Right ventricle myocardium superior (tissue), 1 donor: ENCODE measurements around the gene PAQR3. TPM values are rescaled to one million over a fixed set of nuclear protein-coding genes. Genes with fewer than 3 reads are reported as not detected.

Source experiments
- ATAC-seq: fragments of 200-7000 bp; cut with Tn5 transposase; one replicate; pipeline ENCODE4 v1.9.1; 2020; ENCODE audit warnings: mild to moderate bottlenecking; ENCODE audit not compliant: poor library complexity
- DNase-seq: peaks from one replicate; pipeline ENCODE4 v3.0.0-alpha.2; 2020
- intact Hi-C: fragments of 100-400 bp; cut with DNase I; formaldehyde crosslinking; loops from one replicate; pipeline ENCODE4 v1.11.2; 2022
- long read RNA-seq: library from polyadenylated mRNA; unstranded; transcript quantifications from one replicate; pipeline ENCODE4 v2.0.0, GENCODE V29; 2021
- total RNA-seq: library from RNA; stranded (reverse); fragmentation: NEBNext Ultra II Directional; extraction: Animal tissue kit (Norgen Biotek cat#: 25700); gene quantifications from one replicate; pipeline ENCODE4 v1.2.1, GENCODE V29; 2021
- donor health status: DM: no; HTN: yes; CAD: no; lungs with severe emphysema.

Gene PAQR3
- total RNA-seq, result 6.9 TPM
- long read RNA-seq, full-length matches to known transcripts, result 19 of 19 reads
- long read RNA-seq, partial matches to known transcripts, result 0 of 19 reads
- long read RNA-seq, other reads (novel, unspliced or antisense), result 0 of 19 reads

- peak; percentile 94 for DNase-seq
- intact Hi-C loops, result no loop called here
- peak; percentile 100 for ATAC-seq
Measured at GRCh38 chr4:78938868-78939666, at the start of gene PAQR3. PAQR3 (minus strand) TSS chr4:78939438; CDS start chr4:78939224, 214 bp downstream.

GRCh38 chr4:78987683-78988082, 48.4 kb upstream of the PAQR3 start:
- ATAC-seq (no peak), DNase-seq (no peak)
- intact Hi-C loops, result no loop called here

- DNase-seq (no peak), ATAC-seq (no peak)
- intact Hi-C loops, result no loop called here
Measured at GRCh38 chr4:78984593-78984992, 45.4 kb upstream of the PAQR3 start.

- no peak for DNase-seq
- intact Hi-C loops, result no loop called here
- ATAC-seq, result no peak
Measured at GRCh38 chr4:78975865-78976264, 36.6 kb upstream of the PAQR3 start.

GRCh38 chr4:78971776-78972175, 32.5 kb upstream of the PAQR3 start:
- ATAC-seq, result no peak
- DNase-seq, result no peak
- intact Hi-C loops, result no loop called here

- DNase-seq (no peak), ATAC-seq (peak; percentile 92)
- intact Hi-C loops, result no loop called here
Measured at GRCh38 chr4:78971326-78971725, 32.1 kb upstream of the PAQR3 start.

- ATAC-seq (peak; percentile 75), DNase-seq (no peak)
- intact Hi-C loops, result no loop called here
Measured at GRCh38 chr4:78962597-78963115, 23.4 kb upstream of the PAQR3 start.

GRCh38 chr4:78960926-78961325, 21.7 kb upstream of the PAQR3 start:
- intact Hi-C loops, result no loop called here
- ATAC-seq (no peak), DNase-seq (no peak)

- intact Hi-C loops, result loop anchor here (10.0 kb wide), 2 partner anchors 1248 to 1378 kb away; partner anchors contain the start of gene CFAP299
- DNase-seq, result no peak
- no peak for ATAC-seq
Measured at GRCh38 chr4:78956975-78957374, 17.7 kb upstream of the PAQR3 start.

- ATAC-seq (no peak), DNase-seq (no peak)
- intact Hi-C loops, result loop anchor here (10.0 kb wide), 2 partner anchors 1251 to 1381 kb away; partner anchors contain the start of gene CFAP299
Measured at GRCh38 chr4:78953769-78954666, 14.8 kb upstream of the PAQR3 start.

- intact Hi-C loops, result loop anchor here (10.0 kb wide), 2 partner anchors 1252 to 1382 kb away; partner anchors contain the start of gene CFAP299
- ATAC-seq (peak; percentile 39), DNase-seq (no peak)
Measured at GRCh38 chr4:78953231-78953630, 14.0 kb upstream of the PAQR3 start.

GRCh38 chr4:78951862-78952472, 12.7 kb upstream of the PAQR3 start:
- intact Hi-C loops, result loop anchor here (10.0 kb wide), 2 partner anchors 1253 to 1383 kb away; partner anchors contain the start of gene CFAP299
- ATAC-seq (peak; percentile 85), DNase-seq (no peak)

GRCh38 chr4:78949735-78950134, 10.5 kb upstream of the PAQR3 start:
- intact Hi-C loops, result loop anchor here (10.0 kb wide), 2 partner anchors 1255 to 1385 kb away; partner anchors contain the start of gene CFAP299
- no peak for ATAC-seq
- no peak for DNase-seq

GRCh38 chr4:78945651-78946179, 6.5 kb upstream of the PAQR3 start:
- intact Hi-C loops, result no loop called here
- DNase-seq (no peak), ATAC-seq (no peak)

- no peak for ATAC-seq
- intact Hi-C loops, result no loop called here
- no peak for DNase-seq
Measured at GRCh38 chr4:78944381-78944780, 5.1 kb upstream of the PAQR3 start.

GRCh38 chr4:78940752-78941151, 1.5 kb upstream of the PAQR3 start:
- no peak for DNase-seq
- no peak for ATAC-seq
- intact Hi-C loops, result no loop called here

GRCh38 chr4:78939667-78940008, 400 bp upstream of the PAQR3 start:
- DNase-seq, result no peak
- intact Hi-C loops, result no loop called here
- ATAC-seq, result peak; percentile 29

GRCh38 chr4:78938474-78938867, 767 bp downstream of the PAQR3 start:
- no peak for DNase-seq
- intact Hi-C loops, result no loop called here
- ATAC-seq, result no peak
